GM12875 (cell line): Measurements from ENCODE around the gene CSHL1.
"Not testable (repeated sequence)": the region's sequence is repeated elsewhere in the genome, so short reads cannot be mapped to it uniquely, and the experiment has no call there.

Experiments used
- H3K4me3 ChIP-seq: one replicate; pipeline ENCODE4 v1.5.1; 2011; ENCODE audit warnings: low read depth, low read length, control low read depth
- TF ChIP-seq, protein P1 (sequence below): IDR thresholded peaks from 2 replicates; pipeline ENCODE4 v1.5.1; 2011; ENCODE audit warnings: low read depth, mild to moderate bottlenecking, control low read depth, inconsistent platforms, low read length, moderate library complexity, borderline replicate concordance; ENCODE audit not compliant: insufficient read depth

The CSHL1 gene

DNA sequence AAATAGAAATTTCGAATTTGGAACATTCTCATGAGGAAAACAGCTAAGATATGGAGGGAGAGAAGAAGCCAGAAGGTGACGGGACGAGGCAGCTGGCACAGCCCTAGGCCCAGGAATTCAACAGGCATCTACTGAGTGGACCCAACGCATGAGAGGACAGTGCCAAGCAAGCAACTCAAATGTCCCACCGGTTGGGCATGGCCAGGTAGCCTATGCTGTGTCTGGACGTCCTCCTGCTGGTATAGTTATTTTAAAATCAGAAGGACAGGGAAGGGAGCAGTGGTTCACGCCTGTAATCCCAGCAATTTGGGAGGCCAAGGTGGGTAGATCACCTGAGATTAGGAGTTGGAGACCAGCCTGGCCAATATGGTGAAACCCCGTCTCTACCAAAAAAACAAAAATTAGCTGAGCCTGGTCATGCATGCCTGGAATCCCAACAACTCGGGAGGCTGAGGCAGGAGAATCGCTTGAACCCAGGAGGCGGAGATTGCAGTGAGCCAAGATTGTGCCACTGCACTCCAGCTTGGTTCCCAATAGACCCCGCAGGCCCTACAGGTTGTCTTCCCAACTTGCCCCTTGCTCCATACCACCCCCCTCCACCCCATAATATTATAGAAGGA lies 5.6 kb upstream of the CSHL1 start:
- TF ChIP-seq, protein P1, sequence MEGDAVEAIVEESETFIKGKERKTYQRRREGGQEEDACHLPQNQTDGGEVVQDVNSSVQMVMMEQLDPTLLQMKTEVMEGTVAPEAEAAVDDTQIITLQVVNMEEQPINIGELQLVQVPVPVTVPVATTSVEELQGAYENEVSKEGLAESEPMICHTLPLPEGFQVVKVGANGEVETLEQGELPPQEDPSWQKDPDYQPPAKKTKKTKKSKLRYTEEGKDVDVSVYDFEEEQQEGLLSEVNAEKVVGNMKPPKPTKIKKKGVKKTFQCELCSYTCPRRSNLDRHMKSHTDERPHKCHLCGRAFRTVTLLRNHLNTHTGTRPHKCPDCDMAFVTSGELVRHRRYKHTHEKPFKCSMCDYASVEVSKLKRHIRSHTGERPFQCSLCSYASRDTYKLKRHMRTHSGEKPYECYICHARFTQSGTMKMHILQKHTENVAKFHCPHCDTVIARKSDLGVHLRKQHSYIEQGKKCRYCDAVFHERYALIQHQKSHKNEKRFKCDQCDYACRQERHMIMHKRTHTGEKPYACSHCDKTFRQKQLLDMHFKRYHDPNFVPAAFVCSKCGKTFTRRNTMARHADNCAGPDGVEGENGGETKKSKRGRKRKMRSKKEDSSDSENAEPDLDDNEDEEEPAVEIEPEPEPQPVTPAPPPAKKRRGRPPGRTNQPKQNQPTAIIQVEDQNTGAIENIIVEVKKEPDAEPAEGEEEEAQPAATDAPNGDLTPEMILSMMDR: no peak

DNA sequence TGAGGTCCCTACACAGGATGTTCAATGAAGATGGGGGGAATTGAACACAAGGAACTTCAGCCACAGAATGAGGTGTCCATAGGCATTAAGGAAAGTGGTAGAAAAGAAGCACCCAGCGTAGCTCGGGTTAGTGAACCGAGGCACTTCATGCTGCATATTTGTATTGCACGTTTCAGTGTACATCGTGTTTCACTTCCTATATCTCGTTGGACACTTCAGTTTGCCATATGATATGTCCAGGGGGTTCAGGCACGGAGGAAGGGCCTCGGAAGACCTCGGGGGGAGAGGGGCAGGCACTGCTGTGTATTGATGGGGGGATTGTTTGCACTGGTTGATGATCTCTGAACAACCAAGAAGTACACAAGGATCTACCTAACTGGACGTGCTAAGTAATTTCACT lies 4.7 kb upstream of the CSHL1 start:
- not testable (repeated sequence) for H3K4me3 ChIP-seq

More for the DNA sequence above, 5.6 kb upstream of the CSHL1 start:
- no peak overlapping the region for H3K4me3 ChIP-seq

DNA sequence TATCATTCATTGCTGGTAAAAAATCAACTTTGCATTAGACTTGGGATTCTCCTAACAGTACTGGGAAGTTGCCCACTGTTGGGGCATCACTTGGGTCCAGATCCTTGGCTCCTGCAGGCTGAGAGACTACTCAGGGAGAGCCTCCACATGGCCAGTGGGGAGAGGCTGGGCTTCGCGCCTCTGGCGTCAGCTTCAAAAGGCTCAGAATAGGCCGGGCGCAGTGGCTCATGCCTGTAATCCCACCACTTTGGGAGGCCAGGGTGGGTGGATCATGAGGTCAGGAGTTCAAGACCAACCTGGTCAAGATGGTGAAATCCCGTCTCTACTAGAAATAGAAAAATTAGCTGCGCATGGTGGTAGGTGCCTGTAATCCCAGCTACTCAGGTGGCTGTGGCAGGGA lies 3.4 kb upstream of the CSHL1 start:
- TF ChIP-seq, protein P1: no peak
- H3K4me3 ChIP-seq: no peak overlapping the region

DNA sequence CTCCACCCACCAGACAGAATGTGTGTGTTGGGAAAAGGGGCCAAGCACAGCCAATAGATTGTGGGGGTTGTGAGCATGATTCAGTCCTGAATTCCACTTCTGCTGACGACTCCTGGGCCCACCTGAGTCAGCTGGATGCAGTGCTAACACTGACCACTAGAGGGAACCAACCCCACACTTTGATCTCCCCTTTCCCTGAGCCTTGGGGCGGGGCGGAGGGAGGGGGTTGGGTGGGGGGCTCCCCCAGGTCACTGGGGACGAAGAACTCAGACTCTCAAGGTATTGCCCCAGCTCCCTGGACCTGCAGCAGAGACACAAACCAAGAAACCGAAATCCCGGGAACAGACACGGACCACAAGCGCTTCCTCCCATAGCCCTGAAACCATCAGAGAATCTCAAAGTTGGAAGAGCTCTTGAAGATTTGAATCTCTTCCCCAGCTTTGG lies 621 bp upstream of the CSHL1 start:
- TF ChIP-seq, protein P1: peak; percentile 74
- no peak overlapping the region for H3K4me3 ChIP-seq

DNA sequence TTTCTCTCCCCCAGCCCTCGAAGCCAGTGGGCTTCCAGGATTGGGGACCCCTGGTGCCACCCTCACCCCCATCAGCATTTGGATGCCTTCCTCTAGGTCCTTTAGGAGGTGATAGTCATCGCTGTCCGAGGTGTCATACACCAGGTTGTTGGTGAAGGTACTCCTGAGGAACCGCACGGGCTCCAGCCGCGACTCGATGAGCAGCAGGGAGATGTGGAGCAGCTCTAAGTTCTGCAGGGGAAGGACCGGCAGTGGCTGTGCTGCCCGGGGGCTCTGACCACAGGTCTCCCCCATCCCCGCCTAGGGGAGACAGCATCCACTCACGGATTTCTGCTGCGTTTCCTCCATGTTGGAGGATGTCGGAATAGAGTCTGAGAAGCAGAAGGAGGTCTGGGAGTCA lies 962 bp downstream of the CSHL1 start:
- TF ChIP-seq, protein P1: no peak
- H3K4me3 ChIP-seq: no peak overlapping the region

DNA sequence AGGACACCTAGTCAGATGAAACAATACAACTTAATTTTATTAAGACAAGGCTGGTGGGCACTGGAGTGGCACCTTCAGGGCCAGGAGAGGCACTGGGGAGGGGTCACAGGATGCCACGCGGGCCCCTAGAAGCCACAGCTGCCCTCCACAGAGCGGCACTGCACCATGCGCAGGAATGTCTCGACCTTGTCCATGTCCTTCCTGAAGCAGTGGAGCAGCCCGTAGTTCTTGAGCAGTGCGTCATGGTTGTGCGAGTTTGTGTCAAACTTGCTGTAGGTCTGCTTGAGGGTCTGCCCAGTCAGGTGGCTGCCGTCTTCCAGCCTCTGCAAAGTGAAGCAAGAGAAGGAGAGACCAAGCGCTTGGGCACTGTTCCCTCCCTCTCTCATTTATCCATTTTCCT lies 1.5 kb downstream of the CSHL1 start:
- not testable (repeated sequence) for H3K4me3 ChIP-seq

DNA sequence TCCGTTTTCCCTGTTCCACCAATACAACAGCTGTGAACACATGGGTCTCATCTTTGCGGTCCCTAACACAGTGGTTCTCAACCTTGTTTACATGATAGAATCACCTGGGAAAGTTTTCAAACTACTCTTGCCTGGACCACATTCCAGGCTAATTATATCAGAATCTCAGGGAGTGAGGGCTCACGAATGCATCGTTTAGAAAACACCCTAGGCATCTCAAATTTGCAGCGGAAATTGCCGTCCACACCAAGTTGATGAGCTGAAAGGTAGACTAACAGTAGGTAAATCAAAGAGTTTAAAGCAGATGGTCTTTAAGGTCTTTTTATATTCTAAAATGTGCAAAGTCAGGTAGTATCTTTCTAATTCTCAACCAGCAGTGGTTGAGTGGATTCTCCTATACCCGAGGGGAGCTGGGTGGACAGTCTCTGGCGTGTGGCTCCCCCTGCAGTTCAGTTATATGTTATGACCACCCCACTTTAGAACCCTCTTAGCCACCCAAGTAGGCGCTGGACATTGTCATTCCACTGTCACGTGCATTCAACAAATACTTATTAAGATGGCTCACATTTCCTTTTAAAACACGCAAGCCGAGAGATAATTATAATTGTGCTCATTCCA lies 3.8 kb downstream of the CSHL1 start:
- H3K4me3 ChIP-seq: not testable (repeated sequence)

DNA sequence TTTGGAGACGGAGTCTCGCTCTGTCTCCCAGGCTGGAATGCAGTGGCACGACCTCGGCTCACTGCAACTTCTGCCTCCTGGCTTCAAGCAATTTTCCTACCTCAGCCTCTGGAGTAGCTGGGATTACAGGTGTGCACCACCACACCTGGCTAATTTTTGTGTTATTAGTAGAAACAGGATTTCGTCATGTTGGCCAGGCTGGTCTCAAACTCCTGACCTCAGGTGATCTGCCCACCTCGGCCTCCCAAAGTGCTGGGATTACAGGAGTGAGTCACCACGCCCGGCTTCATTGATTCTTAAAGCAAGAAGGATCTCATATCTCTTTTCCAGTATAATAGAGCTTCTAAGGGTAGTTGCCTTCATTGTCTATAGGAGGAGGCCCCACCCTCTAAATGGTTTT lies 6.3 kb downstream of the CSHL1 start:
- not testable (repeated sequence) for H3K4me3 ChIP-seq

DNA sequence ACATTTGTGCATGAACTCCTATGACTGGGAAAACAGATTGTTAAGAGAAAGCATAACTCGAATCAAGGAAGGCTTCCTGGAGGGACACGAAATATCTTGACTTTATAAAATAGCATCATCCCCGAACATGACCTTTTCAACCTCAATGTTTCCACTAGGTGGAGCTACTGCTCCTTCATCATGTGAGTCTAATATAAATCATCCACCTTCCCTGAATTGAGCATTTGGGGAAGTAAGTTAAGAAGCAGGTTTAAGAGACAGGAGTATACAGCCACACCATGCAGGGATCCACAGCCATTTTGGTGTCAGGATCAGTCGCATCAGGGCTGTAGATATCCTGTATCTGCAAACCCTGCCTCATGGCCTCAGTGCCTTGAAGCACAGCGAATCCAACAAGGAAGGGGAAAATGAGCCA lies 7.3 kb downstream of the CSHL1 start:
- H3K4me3 ChIP-seq: not testable (repeated sequence)
- TF ChIP-seq, protein P1: peak; percentile 8; the same call in 1 of the 2 replicates

DNA sequence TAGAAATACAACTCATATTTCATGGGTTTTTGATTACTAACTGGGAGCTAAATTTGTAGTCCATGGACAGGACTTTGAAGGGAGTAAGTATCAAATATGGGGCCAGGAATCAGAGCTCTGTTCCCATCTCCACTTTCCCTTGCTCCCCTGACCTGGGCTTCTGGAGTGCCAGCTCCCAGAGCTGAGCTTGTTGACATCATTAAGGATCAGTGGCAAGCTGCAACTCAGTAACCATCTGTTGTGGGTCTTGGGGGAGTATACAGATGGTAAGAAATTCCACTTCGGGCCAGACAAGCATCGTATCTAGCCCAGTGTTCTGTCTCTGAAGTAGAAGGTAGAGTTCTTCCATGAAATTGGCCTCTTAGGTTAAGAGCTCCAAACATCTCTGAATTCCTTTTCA lies 9.1 kb downstream of the CSHL1 start:
- not testable (repeated sequence) for H3K4me3 ChIP-seq

DNA sequence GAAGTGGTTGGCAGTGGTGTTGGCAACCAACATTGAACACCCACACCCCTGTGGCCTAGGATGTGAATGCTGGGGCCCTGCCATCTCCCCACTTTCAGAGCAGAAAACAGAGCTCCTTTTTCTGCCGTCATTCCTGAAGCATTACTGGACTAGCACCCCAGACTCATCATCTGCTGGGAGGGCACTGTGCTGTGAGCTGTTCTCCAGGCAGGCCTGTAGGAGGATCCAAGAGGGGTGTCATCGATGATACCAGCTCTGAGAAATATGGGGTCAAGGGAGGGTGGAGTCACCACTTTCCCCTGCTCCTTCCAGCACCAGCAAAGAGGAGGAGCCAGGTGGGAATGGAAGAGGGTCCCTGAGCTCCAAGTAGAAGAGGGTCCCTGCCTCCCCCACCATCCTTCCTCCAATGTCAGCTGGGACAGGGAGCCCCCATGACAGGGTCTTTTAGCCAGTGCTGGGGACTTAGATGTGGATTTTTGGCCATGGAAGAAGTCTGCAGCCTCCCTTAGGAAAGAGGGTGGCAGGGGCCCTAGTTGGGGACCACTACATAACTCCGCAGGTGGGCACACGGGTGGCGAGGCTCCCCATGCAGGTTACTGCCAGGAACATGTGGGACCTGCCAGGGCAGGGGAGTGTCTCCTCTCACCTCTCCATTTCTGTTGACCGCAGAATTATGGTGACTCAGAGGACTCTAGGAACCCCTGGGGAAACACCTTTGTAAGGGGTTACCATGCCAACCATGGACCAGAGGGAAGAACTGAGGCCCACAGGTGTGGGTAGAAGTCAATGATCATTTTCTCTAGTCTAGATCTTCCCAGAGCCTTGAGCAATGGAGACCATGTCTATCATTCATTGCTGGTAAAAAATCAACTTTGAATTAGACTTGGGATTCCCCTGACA lies 11.9 kb downstream of the CSHL1 start:
- H3K4me3 ChIP-seq: not testable (repeated sequence)

DNA sequence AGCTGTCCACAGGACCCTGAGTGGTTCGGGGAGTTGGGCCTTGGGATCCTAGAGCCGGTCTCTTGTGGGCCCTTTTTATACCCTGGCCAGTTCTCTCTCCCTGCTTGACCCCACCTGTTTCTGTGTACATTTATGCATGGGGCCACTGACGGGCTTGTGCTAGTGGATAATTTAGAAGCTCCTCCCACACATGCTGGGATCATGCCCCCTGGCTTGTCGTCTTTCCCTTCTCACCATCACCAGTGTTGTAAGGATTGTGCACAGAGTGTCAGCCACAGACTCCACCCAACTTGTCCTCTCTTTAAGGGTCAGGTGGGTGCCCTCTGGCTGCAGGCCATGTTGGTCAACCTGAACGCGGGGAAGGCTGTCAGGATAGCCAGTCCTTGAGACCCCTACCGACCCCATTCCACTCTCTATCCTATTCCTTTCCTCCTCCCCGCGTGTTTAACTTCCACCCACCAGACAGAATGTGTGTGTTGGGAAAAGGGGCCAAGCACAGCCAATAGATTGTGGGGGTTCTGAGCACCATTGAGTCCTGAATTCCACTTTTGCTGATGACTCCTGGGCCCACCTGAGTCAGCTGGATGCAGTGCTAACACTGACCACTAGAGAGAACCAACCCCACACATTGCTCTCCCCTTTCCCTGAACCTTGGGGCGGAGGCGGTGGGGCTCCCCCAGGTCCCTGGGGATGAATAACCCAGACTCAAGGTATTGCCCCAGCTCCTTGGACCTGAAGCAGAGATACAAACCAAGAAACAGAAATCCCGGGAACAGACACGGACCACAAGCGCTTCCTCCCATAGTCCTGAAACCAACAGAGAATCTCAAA lies 14.3 kb downstream of the CSHL1 start, which contains the start of gene CSH1:
TSS of gene CSH1 (minus strand) at position 51 of the 831 bp plus-strand sequence. CDS start 63 bp downstream, outside the sequence.
- H3K4me3 ChIP-seq: not testable (repeated sequence)
